Activated CD4-positive, alpha-beta T cell treated with anti-CD3 and anti-CD28 coated beads, Interleukin-10, Interleukin-2, amounts not matched to agents 100 ng/mL and 50 ng/mL, durations not matched to agents 16 hours and 8 hours (primary cell): Measurements from ENCODE around the gene MINDY2.
"Not testable (repeated sequence)": the region's sequence is repeated elsewhere in the genome, so short reads cannot be mapped to it uniquely, and the experiment has no call there.

Experiments
- DNase-seq: peaks from one replicate; pipeline ENCODE4 v3.0.0-alpha.2; 2020

Gene MINDY2

DNA sequence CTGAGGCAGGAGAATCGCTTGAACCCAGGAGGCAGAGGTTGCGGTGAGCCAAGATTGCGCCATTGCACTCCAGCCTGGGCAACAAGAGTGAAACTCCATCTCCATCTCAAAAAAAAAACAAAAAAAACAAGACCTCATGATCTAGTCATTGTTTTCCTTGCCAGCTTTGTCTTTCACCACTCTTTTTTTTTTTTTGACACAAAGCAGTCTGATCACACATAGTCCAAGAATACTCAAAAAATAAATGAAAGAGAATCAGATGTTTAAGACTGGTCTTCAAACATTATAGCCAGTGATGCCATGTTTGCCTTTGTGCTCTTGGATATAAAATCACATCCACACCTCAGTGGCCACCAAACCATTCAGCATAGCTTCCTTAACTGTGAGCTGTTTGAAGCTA is 15.8 kb upstream of the MINDY2 start:
- DNase-seq, result no peak

DNA sequence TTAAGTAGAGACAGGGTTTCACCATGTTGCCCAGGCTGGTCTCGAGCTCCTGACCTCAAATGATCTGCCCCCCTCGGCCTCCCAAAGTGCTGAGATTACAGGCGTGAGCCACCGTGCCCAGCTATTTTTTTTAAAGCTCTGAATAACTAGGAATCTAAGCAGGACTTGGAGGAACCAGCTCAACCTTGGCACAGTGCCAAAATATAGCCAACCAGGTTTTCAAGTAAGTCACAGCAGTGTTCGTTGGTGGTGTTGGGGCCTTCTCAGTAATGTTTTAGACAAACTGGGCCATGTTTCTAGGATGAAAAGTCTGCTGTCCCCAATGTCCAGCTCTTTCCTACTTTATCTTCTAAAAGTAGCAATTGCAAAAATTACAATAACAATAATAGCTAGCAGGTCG is 15.1 kb upstream of the MINDY2 start:
- DNase-seq, result no peak

DNA sequence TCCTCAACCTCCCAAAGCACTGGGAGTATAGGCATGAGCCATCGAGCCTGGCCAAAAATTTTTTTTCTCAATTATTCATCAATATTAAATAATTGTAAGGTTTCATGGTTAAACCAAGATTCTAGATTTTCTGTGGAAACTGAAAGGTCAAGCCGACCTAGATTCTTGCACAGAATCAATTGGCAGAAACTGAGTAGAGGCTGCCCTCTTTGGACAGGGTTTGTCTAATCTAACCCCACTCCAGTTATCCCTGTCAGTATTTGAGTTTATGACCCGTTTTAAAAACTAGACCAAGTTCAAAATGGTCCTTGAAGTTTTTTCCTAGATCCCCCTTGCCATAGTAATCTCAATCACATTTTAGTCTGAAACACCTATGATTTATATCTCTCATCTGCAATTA is 13.0 kb upstream of the MINDY2 start:
- DNase-seq, result no peak

DNA sequence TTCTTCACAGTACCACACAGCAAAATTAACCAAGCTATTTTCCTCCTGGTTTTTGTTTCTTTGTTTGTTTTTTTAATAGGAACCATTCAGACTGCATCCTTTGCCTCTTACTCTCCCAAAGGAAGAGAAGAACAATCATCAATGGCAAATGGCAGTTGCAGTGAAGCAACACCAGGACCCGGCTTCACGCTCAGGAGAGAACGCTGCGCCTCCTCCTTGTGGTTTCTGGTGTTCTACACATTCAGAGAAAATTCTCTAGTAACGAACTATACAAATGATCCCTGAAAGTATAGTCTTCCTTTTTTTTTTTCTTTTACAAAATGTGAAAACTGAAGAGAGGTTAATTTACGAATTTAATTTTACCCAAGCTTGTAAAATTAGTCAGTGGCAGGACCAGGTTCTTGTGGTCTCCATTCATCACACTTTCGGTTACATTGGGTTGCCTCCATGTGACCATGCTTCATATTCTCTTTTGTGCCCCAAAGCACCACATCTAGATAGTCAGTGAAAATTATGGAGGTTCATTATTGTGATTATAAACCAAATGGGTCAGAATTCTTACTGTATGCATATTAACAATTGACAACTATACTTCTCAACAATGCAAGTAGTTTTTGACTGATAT is 10.6 kb upstream of the MINDY2 start:
- no peak for DNase-seq

DNA sequence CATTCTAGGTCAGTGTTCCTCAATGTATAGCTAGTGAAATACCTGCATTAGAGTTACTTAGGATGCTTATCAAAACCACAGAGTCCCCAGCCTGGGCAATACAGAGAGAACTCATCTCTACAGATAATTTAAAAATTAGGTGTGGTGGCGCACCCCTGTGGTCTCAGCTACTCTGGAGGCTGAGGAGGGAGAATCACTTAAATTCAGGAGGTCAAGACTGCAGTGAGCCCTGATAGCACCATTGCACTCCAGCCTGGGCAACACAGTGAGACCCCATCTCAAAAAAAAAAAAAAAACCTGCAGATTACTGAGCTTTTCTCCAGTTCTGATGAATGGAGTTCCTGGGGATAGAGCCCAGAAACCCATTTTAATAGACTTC is 10.1 kb upstream of the MINDY2 start:
- DNase-seq, result peak; percentile 14

DNA sequence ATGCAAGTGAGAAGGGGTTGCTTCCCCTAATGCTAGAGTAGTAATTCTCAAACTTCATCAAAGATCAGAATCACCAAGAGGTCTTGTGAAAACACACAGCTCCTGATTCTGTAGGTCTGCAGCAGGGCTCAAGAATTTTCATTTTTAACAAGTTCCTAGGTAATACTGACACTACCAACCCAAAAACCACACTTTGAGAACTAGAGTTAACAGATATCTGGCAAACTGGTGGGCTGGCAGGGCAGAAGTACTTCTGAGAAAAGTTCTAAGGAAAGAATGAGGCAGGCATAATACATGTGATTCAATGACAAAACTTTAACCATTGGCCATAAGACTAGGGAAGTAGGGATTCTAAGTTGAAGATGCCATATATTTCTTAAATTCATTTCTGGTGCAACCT is 8.8 kb upstream of the MINDY2 start:
- no peak for DNase-seq

DNA sequence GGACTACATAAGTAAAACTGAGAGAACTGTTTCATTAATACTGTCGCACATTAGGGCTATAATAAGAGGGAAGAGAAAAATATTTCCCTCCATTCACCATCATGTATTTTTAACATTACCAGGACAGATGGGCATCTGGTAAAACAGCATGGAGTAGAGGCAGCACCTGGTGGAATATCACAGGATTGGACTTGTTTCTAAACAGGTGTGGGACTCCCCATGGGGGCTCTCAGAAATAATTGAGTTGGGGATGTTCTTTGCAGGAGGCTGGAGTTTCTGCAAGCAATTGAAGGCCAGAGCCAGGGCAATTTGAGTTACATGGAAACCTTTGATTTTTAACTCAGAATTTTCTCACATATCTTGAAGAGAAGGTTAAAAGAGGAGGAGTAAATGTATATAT is 8.4 kb upstream of the MINDY2 start:
- no peak for DNase-seq

DNA sequence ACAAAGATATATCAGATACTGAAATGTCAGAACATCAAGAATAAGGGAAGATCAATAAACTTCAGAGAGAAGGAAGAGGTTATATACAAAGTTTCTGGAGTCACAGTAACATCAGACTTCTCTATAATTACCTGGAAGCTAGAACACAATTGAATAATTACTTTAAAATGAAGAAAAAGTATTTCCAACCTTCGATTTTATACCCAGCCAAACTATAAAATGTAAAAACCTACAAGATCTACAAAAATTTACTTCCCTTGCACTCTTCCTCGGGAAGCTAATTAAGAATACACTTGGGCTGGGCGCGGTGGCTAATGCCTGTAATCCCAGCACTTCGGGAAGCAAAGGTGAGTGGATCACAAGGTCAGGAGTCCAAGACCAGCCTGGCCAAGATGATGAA is 6.6 kb upstream of the MINDY2 start:
- DNase-seq, result no peak

DNA sequence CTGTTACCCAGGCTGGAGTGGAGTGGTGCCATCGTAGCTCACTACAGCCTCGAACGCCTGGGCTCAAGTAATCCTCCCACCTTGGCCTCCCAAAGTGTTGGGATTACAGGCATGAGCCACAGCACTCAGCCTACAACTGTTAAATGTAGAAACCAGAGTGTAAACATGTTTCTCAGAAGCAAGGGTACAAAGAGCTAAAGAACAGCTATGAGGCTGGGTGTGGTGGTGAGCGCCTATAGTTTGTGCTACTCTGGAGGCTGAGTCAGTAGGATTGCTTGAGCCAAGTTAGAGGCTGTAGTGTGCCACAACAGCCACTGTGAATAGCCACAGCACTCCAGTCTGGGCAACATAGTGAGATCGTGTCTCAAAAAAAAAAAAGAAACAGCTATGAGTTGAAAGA is 4.8 kb upstream of the MINDY2 start:
- DNase-seq, result no peak

DNA sequence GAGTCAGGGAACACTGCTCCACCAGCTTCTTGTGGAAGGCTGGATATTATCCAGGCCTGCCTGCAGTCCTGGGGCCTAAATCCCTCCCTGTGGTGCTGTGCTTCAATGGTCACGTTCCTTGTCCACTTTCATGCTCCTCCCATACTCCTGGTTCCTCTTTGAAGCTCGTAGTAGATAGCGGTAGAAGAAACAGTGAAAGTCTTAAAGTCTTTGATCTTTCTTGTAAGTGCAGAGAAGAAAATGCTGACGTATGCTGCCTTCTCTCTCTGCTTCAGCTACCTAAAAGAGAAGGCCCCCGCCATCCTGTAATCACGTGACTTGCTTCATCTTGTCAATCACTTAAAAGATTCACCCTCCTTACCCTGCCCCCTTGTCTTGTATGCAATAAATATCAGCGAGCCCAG is 2.5 kb upstream of the MINDY2 start:
- not testable (repeated sequence) for DNase-seq

DNA sequence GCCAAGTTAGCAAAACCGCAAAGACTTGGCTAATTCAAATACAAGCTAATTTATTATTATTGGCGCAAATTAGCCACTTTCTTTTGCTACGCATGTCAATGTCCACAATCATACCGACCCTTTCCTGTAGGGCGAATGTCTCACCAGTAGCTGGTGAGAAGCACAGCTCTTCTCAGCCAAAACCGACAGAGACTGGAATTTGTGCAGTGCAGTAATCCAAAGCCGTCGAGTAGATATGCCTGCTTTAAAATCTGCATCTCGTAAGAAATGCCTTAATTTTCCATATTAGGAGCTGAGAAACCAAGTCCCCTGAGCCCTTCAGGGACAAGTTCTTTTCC is 614 bp upstream of the MINDY2 start:
- peak; percentile 32 for DNase-seq

DNA sequence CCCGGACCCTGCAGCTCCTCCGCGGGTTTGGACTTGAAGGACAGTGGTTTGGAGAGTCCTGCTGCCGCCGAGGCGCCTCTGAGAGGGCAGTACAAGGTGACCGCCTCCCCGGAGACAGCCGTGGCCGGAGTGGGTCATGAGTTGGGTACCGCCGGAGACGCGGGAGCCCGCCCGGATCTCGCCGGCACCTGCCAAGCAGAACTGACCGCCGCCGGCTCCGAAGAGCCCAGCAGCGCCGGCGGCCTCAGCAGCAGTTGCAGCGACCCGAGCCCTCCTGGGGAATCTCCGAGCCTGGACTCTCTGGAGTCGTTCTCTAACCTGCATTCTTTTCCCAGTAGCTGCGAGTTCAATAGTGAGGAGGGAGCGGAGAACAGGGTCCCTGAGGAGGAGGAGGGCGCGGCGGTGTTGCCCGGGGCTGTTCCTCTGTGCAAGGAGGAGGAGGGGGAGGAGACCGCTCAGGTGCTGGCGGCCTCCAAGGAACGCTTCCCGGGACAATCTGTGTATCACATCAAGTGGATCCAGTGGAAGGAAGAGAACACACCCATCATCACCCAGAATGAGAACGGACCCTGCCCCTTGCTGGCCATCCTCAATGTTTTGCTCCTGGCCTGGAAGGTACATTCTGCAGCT is 634 bp downstream of the MINDY2 start:
- DNase-seq, result peak; percentile 18

DNA sequence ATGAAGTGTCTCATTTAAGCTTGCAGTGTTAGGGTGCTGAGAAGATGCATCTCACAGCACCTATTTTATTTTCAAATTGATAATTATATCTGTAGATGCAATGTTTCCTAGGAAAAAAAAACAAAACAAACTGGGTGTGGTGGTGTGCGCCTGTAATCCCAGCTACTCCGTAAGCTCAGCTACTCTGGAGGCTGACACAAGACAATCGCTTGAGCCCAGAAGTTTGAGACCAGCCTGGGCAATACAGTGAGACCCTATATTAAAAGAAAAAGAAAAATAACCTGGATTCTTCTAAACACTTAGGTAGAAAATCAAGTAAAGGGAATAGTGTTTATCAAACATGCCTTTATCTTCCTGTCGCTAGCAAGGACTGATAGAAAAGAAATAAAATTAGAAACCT is 1.9 kb downstream of the MINDY2 start:
- no peak for DNase-seq

DNA sequence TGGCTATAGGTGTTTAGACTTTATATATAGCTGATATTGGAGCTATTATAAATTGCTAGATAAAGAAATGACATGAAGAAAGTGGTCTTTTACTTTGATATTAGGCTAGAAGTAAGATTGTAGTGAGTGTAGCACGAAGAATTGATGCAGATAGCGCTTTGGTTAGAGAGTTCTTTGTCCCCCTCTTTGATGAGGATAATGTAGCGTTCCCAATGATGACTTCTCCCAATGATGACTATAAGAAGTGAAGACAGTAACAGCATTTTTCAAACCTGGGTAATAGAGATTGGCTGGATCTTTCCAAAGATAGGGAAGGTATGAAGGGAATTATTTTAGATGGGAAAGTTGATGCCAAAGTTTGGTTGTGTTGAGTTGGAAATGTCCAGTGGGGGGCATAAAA is 4.3 kb downstream of the MINDY2 start:
- DNase-seq, result no peak

DNA sequence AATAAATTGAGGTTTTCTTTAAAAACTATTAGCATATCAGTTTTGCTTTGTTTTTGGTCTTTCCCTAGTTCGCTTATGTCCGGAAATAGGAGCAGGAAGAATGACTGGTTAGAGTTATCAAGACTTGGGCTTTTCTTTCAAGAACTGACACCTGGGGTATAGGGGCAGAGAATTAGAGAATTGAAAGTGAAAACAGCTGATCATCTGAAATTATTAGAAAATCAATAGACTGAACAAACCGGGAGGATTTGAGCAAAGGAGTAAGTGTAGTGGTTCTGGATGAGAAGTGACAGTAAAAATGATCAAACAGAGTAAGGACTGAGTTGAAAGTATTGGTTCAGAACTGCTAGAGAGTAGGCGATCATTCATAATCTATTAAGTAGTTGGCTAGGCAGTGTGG is 6.0 kb downstream of the MINDY2 start:
- DNase-seq, result no peak

DNA sequence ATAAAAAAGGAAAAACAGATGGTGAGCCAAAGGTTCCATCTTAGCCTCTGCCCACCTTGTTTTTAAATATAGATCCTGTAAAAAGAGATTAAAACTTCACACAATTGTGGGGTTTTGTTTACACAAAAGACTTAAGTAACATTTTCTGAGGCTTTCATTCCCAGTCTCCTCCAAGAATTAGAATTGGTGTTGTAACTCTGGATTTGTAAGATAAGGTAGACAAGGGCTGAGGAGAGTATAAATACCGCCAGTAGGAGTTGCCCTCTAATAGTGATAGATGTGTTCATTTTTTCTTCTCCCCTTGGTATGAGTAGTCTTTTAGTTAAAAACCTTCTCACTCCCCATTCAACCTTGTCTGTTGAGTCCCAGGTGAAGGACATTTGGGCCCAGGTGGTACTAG is 8.5 kb downstream of the MINDY2 start:
- DNase-seq, result no peak

DNA sequence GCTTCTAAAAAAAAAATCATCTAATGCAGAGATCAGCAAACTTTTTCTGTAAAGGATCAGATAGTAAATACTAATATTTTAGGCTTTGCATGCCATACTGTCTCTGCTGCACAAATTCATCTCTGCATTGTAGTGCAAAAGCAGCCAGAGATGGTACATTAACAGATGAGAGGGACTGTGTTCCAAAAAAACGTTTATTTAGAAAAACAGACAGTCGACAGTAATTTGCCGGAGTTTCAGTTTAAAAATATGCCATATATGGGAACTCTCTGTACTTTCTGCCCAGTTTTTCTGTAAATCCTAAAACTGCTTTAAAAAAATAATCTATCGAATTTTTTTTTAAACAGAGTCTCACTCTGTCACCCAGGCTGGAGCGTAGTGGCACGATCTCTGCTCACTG is 14.3 kb downstream of the MINDY2 start:
- DNase-seq, result no peak

DNA sequence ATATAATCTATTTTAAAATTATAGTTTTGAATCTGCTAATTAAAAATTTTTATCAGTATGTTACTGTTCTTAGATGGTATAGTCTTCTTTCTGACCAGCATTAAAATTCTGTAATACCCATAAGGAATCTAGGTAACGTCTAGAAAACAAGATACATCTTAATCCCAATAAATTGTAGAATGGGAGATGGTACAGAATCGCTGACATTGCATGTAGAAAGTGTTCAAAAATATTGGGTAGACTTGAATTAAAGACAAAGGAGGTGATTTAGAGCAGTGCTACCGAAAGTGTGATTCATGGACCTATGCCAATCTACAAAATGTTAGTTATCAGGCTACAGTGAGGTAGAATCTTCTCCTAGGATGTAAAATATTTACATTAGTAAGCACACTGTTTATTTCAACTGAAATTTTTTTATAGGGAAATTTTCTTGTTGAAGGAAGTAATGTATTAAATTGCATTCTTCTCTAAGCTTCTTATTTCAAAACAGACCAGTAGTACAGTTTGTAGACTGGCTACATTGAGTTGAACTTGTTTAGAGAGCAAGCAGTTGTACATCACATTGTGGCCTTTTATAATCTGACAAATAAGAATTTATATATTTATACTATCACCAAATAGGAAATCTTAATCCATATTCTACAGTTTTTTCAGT is 17.1 kb downstream of the MINDY2 start:
- DNase-seq, result no peak

DNA sequence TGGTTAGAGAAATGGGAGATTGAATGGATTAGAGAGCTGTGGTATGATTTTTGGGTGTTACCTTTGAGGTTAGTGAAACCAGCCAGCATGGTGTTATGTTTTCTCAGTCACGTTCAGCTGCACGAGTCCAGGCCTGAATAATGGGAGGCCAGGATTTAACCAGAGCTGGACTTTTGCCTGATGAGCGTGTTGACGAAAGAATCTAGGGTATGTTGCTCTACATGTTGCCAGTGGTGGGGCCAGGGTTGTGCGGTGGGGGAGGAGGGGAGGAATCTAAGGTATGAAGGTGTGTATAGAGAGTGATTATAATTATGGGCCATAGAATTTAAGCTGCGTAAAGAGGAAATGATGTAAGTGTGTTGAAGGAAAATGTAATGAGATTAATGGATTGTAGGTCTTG is 22.8 kb downstream of the MINDY2 start:
- no peak for DNase-seq

DNA sequence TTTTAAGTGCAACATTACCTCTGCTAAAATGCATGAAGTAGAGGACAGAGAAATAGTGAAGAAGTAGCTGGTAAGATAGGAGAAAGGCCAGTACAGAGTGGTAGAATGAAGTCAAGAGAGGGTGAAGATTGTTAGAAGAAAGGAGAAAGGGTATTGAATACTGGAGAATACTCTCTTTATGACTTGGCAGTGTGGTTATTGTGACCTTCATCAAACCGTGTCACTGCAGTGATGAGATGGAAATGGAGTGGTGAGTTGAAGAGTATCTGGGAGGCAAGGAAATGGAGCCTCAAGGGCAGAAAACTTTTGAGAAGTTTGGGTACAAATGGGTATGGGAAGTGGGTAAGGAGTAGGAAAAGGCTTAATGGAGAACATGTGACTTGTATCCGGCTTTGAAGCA is 24.7 kb downstream of the MINDY2 start:
- DNase-seq, result peak; percentile 5

DNA sequence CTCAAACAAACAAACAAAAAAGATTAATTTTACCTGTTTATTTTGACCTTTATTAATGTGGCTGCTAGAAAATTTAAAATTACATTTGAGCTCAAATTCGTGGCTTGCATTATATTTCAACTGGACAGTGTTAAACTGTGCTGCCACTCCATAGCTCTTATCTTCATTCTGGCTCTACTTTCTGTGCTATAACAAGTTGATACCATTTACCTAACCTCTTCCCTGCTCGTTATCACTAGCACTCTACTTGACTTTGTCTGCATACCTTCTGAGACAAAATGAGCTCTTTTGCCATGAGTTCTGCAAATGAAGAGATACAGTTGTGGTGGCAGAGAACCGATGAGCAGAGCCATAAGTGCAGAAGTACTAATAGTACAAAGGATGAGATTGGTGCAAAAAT is 26.4 kb downstream of the MINDY2 start:
- no peak for DNase-seq

DNA sequence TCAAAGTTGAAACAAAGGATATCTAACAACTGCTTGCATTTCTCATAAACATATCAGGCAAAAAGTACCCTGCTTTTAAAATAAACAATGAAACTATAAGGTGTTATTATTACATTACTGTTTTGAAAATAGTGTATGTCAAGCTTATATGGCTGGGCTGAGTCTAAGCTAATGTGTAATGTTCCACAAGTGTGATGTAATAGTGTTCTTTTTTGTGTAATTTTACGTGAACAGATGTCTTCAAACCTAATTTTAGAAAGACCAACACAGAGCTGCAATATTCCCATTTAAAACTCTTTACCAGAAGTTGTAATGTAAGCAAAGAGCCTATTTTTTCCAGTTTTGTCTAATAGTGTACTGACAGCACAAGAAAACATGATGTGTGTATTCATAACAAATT is 34.0 kb downstream of the MINDY2 start:
- DNase-seq, result no peak

DNA sequence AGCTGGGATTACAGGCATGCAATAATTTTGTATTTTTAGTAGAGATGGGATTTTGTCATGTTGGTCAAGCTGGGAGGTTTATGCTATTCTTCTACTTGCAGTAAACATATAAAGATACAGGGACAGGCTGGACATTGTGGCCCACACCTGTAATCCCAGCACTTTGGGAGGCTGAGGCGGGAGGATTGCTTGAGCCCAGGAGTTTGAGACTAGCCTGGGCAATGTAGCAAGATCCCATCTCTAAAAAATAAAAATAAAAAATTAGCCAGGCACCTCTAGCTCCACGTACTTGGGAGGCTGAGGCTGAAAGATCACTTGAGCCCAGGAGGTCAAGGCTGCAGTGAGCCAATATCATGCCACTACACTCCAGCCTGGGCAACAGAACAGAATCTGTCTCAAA is 52.2 kb downstream of the MINDY2 start:
- not testable (repeated sequence) for DNase-seq

DNA sequence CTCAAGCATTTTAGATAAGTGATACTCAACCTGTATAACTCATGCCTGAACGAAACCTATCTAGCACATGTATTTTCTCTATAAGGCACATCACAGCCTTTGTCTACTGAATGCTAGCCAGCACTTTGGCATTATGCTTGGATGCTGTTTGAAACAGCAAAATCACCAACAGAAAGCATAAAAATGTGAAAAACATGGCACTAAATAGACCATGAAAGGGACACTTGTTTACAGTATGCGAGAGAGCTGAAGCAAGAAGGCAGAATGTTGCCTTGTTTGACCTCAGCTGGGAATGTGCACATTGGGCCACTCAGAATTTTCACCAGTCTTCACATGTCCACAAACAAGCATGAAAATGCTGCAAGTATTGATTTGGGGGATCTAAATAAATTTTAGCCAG is 59.5 kb downstream of the MINDY2 start:
- DNase-seq, result no peak
